ENCODE measurements around the gene NPAS3.

The NPAS3 gene

DNA sequence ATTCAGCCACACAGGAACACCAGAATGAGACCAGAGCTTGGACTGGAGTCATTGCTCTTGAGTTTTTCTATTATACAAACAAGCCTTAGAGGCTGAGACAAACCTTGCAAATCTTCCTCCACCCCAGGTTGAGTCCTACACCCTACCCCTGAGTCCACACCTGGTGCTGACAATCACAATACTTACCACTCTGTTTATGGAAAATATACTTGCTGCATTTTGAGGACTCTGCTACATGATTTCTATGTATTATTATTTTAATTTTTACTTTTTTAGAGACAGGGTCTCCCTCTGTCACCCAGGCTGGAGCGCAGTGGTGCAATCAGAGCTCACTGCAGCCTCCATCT, 910.7 kb downstream of the NPAS3 start:
- DNase-seq, result no peak

DNA sequence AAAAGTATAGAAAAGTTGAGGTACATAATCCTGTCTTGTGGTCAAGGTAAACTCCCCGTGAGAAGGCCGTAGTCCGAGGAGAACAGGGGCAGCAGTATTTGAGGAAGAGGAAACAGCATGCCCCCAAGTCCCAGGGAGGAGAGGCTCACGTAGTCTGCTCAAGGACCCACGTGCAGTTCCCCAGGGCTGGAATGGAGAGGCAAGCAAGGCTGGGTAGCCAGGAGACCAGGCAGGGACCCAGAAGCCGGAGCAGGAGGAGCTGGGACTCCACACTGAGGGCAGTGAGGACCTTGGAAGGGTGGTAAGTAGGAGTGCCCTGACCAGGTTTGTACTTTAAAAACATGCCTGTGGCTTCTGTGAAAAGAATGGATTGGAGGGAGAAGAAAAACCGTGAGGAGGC, 912.1 kb downstream of the NPAS3 start:
- DNase-seq, result no peak

DNA sequence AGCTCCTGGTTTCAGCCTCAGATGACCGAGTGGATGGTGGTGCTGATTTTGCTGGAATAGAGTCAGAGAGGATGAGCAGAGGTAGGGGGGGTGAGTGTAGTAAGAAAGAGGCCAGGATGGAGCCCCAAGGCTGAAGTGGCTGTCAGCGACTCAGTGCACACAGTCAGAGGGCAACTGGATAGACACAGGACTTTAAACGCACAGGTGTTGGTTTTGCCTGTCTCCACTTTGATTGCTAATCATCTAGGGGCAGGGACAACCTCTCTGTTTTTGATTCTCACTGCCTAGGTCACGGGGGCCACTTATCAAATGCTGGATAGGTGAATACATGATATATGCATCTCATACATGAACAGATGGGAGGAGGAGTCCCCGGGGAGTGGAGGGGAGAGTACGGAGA, 912.7 kb downstream of the NPAS3 start:
- DNase-seq, result no peak

DNA sequence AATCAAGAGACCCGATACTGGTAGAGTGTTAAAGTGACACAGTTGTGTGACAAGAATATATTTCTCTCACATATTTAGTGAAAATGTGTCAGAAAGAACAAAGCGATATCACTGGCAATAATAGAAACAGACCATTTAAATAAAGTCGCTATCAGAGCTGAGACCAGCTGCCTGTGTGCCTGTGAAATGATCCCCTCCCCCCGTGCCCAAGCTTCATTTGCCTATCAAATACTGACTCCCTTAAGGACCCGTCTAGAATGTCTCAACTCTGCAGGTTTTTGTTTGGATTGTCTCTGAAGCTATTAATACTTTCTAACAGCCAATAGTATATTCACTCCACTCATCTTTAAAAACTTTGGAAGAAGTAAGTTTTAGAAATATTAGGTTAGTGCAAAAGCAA, 913.3 kb downstream of the NPAS3 start:
- DNase-seq, result no peak
